C4-2B (cell line): ENCODE results near the gene C1orf74.

Experiments used
- ZFX ChIP-seq: fragments of 450-650 bp; IDR thresholded peaks from 2 replicates; pipeline ENCODE4 v1.6.1; 2017
- TF ChIP-seq, protein P1 (sequence below): fragments of 450-650 bp; conservative IDR thresholded peaks from 2 replicates; pipeline ENCODE4 v1.5.1; 2017; ENCODE audit warnings: mild to moderate bottlenecking

DNA sequence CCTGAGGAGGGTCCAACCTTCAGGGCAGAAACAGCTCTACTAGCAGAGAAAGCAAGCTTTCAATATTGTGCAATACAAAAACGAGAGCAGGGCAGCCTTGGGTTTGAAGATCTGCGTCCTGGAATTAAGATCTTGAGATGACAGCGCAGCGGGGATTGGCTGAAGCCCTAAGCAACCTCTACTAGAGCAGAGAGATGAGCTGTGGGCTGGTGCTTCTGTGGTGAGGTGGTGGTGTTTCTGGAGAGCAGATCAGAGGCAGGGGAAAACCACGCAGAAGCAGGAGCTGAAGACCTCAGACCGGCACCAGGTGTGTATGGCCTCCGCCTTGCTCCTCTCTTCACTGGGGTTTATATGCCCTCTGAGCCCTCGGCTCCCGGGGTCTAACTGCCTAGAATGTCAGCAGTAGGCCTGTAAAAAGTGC is 16.0 kb downstream of the C1orf74 start:
- TF ChIP-seq, protein P1, sequence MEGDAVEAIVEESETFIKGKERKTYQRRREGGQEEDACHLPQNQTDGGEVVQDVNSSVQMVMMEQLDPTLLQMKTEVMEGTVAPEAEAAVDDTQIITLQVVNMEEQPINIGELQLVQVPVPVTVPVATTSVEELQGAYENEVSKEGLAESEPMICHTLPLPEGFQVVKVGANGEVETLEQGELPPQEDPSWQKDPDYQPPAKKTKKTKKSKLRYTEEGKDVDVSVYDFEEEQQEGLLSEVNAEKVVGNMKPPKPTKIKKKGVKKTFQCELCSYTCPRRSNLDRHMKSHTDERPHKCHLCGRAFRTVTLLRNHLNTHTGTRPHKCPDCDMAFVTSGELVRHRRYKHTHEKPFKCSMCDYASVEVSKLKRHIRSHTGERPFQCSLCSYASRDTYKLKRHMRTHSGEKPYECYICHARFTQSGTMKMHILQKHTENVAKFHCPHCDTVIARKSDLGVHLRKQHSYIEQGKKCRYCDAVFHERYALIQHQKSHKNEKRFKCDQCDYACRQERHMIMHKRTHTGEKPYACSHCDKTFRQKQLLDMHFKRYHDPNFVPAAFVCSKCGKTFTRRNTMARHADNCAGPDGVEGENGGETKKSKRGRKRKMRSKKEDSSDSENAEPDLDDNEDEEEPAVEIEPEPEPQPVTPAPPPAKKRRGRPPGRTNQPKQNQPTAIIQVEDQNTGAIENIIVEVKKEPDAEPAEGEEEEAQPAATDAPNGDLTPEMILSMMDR = no peak
- no peak for TF ChIP-seq ZFX
